GM10248 (cell line): Measurements from ENCODE around the gene PHAF1.

Experiments
- CTCF ChIA-PET: fragments of 300-600 bp; sonication (Branson Sonifier 250); formaldehyde crosslinking; extraction: SDS; loops from one replicate; lab custom pipeline; 2021; ENCODE audit warnings: antibody characterized with exemption; lab: Yijun Ruan, JAX
- POLR2A ChIA-PET: fragments of 350-650 bp; sonication (Branson Sonifier 250); formaldehyde crosslinking; extraction: SDS; loops from one replicate; lab custom pipeline; 2020; ENCODE audit warnings: antibody characterized with exemption; lab: Yijun Ruan, JAX
- DNase-seq: peaks from one replicate; pipeline ENCODE4 v3.0.0; 2012; ENCODE audit errors: extremely low spot score
- CTCF ChIP-seq: IDR thresholded peaks from 2 replicates; pipeline ENCODE4 v1.5.1; 2012; ENCODE audit warnings: mild to moderate bottlenecking, low read depth; ENCODE audit errors: extremely low read depth, missing control alignments, control extremely low read depth

PHAF1 gene

DNA sequence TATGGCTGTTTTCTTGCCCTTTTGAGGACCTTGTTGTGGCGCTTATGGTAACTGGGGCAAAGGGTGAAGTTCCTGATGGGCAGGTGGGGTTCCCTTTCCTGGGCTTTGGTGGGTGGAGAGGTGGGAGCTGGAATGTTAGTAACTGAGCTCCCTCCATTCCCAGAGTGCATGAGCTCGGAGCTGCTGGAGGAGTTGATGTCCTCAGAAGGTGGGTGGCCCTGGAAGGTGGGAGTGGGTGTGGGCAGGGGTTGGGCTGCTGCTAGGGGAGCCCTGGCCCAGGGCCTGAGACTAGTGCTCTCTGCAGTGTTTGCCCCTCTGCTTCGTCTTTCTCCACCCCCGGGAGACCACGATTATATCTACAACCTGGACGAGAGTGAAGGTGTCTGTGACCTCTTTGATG, 88.0 kb downstream of the PHAF1 start:
- no peak for DNase-seq
- TF ChIP-seq CTCF: no peak
- POLR2A ChIA-PET: interaction anchor here (0.7 kb wide), 1 partner anchor 13 kb away, joined by 4 read pairs; no protein-coding TSS in a partner anchor
- CTCF ChIA-PET: interaction anchor here (0.8 to 3.0 kb wide), 15 partner anchors 10 to 303 kb away, joined by 3 to 16 read pairs (median 3); partner anchors contain the start of genes NOL3 and TMEM208
